ENCODE data around the gene FKBP2. TPM values are rescaled to one million over a fixed set of nuclear protein-coding genes. Genes with fewer than 3 reads are reported as not detected.

Gene FKBP2
- total and polyA plus RNA-seq, 4 donors, result 65.2 to 397 (median 150) TPM

- no peaks in the 10 kb centered on the region for H3K27me3 ChIP-seq (ENCODE audit: control insufficient read depth in 3 of 3, insufficient read depth in 3 of 3, low read length in 2 of 3)
- H3K4me3 ChIP-seq, result no peak overlapping the region
- no peak overlapping the region for H3K9ac ChIP-seq (ENCODE audit: insufficient read depth in 1 of 2, low read length in 2 of 2)
- 90 to 93% methylated on average over 14 to 15 of the region's 15 CpGs for WGBS, 2 donors
- peaks cover 0 to 51% (median 15%) of the 10 kb centered on the region in 4 donors for H3K36me3 ChIP-seq (ENCODE audit: control insufficient read depth in 4 of 4, insufficient read depth in 4 of 4, low read length in 4 of 4)
- H3K27ac ChIP-seq (ENCODE audit: low read depth in 1 of 2, low read length in 1 of 2), result no peak overlapping the region
- ATAC-seq (ENCODE audit: insufficient read depth, low FRiP score) (no peak), DNase-seq (no peak)
- TF ChIP-seq CTCF (IDR thresholded peaks at IDR 0.05; ENCODE audit: control extremely low read depth, extremely low read depth), result no peak
- peaks cover 0 to 12% (median 9%) of the 10 kb centered on the region in 5 donors for H3K4me1 ChIP-seq (ENCODE audit: control insufficient read depth in 5 of 5, insufficient read depth in 5 of 5, low read length in 5 of 5)
- no peaks in the 10 kb centered on the region for H3K9me3 ChIP-seq (ENCODE audit: control insufficient read depth in 4 of 4, insufficient read depth in 3 of 4, low read length in 3 of 4)
These were observed 15.4 kb downstream of the FKBP2 start for GRCh38 chr11:64256300-64256699.

GRCh38 chr11:64258356-64258755, 17.5 kb downstream of the FKBP2 start:
- 90 to 94% methylated on average over 24 of the region's 24 CpGs for WGBS, 2 donors
- ATAC-seq (ENCODE audit: insufficient read depth, low FRiP score) (no peak), DNase-seq (no peak)
- Histone ChIP-seq H3K4me1 (ENCODE audit: control insufficient read depth in 5 of 5, insufficient read depth in 5 of 5, low read length in 5 of 5) (no peaks in the 10 kb centered on the region), H3K4me3 (no peak overlapping the region), H3K27ac (ENCODE audit: low read depth in 1 of 2, low read length in 1 of 2) (no peak overlapping the region), H3K9ac (ENCODE audit: insufficient read depth in 1 of 2, low read length in 2 of 2) (no peak overlapping the region), H3K27me3 (ENCODE audit: control insufficient read depth in 3 of 3, insufficient read depth in 3 of 3, low read length in 2 of 3) (no peaks in the 10 kb centered on the region), H3K36me3 (ENCODE audit: control insufficient read depth in 4 of 4, insufficient read depth in 4 of 4, low read length in 4 of 4) (peaks cover 0 to 71% (median 15%) of the 10 kb centered on the region in 4 donors), H3K9me3 (ENCODE audit: control insufficient read depth in 4 of 4, insufficient read depth in 3 of 4, low read length in 3 of 4) (no peaks in the 10 kb centered on the region)
- TF ChIP-seq CTCF (IDR thresholded peaks at IDR 0.05; ENCODE audit: control extremely low read depth, extremely low read depth), result no peak

- H3K4me3 ChIP-seq, result no peak overlapping the region
- H3K27me3 ChIP-seq (ENCODE audit: control insufficient read depth in 3 of 3, insufficient read depth in 3 of 3, low read length in 2 of 3), result no peaks in the 10 kb centered on the region
- no peaks in the 10 kb centered on the region for H3K9me3 ChIP-seq (ENCODE audit: control insufficient read depth in 4 of 4, insufficient read depth in 3 of 4, low read length in 3 of 4)
- no peaks in the 10 kb centered on the region for H3K4me1 ChIP-seq (ENCODE audit: control insufficient read depth in 5 of 5, insufficient read depth in 5 of 5, low read length in 5 of 5)
- H3K36me3 ChIP-seq (ENCODE audit: control insufficient read depth in 4 of 4, insufficient read depth in 4 of 4, low read length in 4 of 4), result peaks cover 0 to 78% (median 16%) of the 10 kb centered on the region in 4 donors
- no peak for ATAC-seq (ENCODE audit: insufficient read depth, low FRiP score)
- WGBS, 2 donors, result 93 to 96% methylated on average over 31 to 32 of the region's 32 CpGs
- no peak overlapping the region for H3K9ac ChIP-seq (ENCODE audit: insufficient read depth in 1 of 2, low read length in 2 of 2)
- TF ChIP-seq CTCF (IDR thresholded peaks at IDR 0.05; ENCODE audit: control extremely low read depth, extremely low read depth), result no peak
- H3K27ac ChIP-seq (ENCODE audit: low read depth in 1 of 2, low read length in 1 of 2), result no peak overlapping the region
- no peak for DNase-seq
These were observed 18.1 kb downstream of the FKBP2 start for GRCh38 chr11:64258946-64259532.
